Natural killer cell (primary cell): ENCODE data around the gene PHTF2. TPM values are rescaled to one million over a fixed set of nuclear protein-coding genes. Genes with fewer than 3 reads are reported as not detected.

Experiments used
- ATAC-seq, 3 donors: fragments of 150-1000 bp in 2 of 3; fragments of 200-7000 bp in 1 of 3; cut with Tn5 transposase; 1 replicate in 1 of 3; 2 replicates in 2 of 3; pipeline ENCODE4 v1.10.0; 2021; ENCODE audit warnings: mild to moderate bottlenecking in 2 of 3, moderate library complexity in 2 of 3
- DNase-seq, 2 donors: peaks; one replicate each; pipeline versions ENCODE4 v3.0.0 to v3.0.0-alpha.2; 2013 to 2021; ENCODE audit warnings: mixed read lengths in 1 of 2
- H3K27ac ChIP-seq: one replicate; pipeline ENCODE4 v1.5.1; 2013; ENCODE audit warnings: mild to moderate bottlenecking, low read length
- H3K27me3 ChIP-seq: one replicate; pipeline ENCODE4 v1.6.1; 2013; ENCODE audit warnings: low read length; ENCODE audit not compliant: control insufficient read depth, insufficient read depth
- H3K36me3 ChIP-seq: one replicate; pipeline ENCODE4 v1.6.1; 2013; ENCODE audit warnings: low read length; ENCODE audit not compliant: control insufficient read depth, insufficient read depth
- H3K4me1 ChIP-seq: one replicate; pipeline ENCODE4 v1.6.1; 2013; ENCODE audit warnings: low read length; ENCODE audit not compliant: control insufficient read depth, insufficient read depth
- H3K4me3 ChIP-seq: one replicate; pipeline ENCODE4 v1.5.1; 2013; ENCODE audit warnings: low read length
- H3K9me3 ChIP-seq: one replicate; pipeline ENCODE4 v1.6.1; 2013; ENCODE audit warnings: low read length; ENCODE audit not compliant: control insufficient read depth, insufficient read depth
- H3K27ac Mint-ChIP-seq, 2 donors: one replicate each; pipeline ENCODE4 v1.8.0; 2022; ENCODE audit warnings: mild to moderate bottlenecking in 2 of 2, mixed read lengths in 2 of 2, moderate library complexity in 1 of 2
- H3K27me3 Mint-ChIP-seq, 2 donors: one replicate each; pipeline ENCODE4 v1.8.0; 2022; ENCODE audit warnings: low read depth in 2 of 2, mixed read lengths in 2 of 2
- H3K36me3 Mint-ChIP-seq: one replicate; pipeline ENCODE4 v1.8.0; 2022; ENCODE audit warnings: mixed read lengths
- H3K4me1 Mint-ChIP-seq, 2 donors: one replicate each; pipeline ENCODE4 v1.8.0; 2022; ENCODE audit warnings: mixed read lengths in 2 of 2
- H3K4me3 Mint-ChIP-seq: one replicate; pipeline ENCODE4 v1.8.0; 2022; ENCODE audit warnings: mild to moderate bottlenecking, moderate library complexity, mixed read lengths
- H3K9me3 Mint-ChIP-seq, 2 donors: one replicate each; pipeline ENCODE4 v1.8.0; 2022; ENCODE audit warnings: mixed read lengths in 2 of 2
- WGBS: methylation state at CpG from one replicate; pipeline ENCODE4 v1.1.7; 2013; ENCODE audit warnings: missing lambda C conversion rate; ENCODE audit not compliant: insufficient coverage; 5-methylcytosine and 5-hydroxymethylcytosine counted together
- intact Hi-C: fragments of 100-400 bp; cut with micrococcal nuclease; formaldehyde crosslinking; loops from one replicate; pipeline ENCODE4 v1.14.2; 2022
- total RNA-seq, 4 donors: library from RNA; stranded (reverse); fragments of 120-200 nt in 1 of 4; gene quantifications; one replicate each; pipeline versions ENCODE4 v1.2.3 to v1.2.4, GENCODE V29; 2013 to 2022
- TF ChIP-seq, protein P1 (sequence below): fragments of 200-600 bp; IDR thresholded peaks from one replicate; pipeline ENCODE4 v1.8.0; 2022; ENCODE audit warnings: antibody characterized with exemption

The PHTF2 gene
- total RNA-seq, 3 donors from 2014 or later (not counting 1 experiment from before 2014, with no cell fraction given), result 23.1 to 26.9 (median 26.4) TPM

- Mint-ChIP-seq H3K36me3 (no peaks in the 10 kb centered on the region), H3K27ac (peak overlapping the region in 1 of 2 donors; percentile 49), H3K27me3 (no peaks in the 10 kb centered on the region), H3K4me1 (peaks cover 36 to 42% of the 10 kb centered on the region in 2 donors), H3K9me3 (no peaks in the 10 kb centered on the region), H3K4me3 (no peak overlapping the region)
- ATAC-seq (no peak), DNase-seq (no peak)
- no peaks in the 10 kb centered on the region for H3K27me3 ChIP-seq
- intact Hi-C loops, result no loop called here
- H3K4me3 ChIP-seq, result no peak overlapping the region
- no peaks in the 10 kb centered on the region for H3K36me3 ChIP-seq
- WGBS, result 100% methylated on average over 3 of the region's 4 CpGs
- no peaks in the 10 kb centered on the region for H3K9me3 ChIP-seq
- no peak overlapping the region for H3K27ac ChIP-seq
- TF ChIP-seq, protein P1, sequence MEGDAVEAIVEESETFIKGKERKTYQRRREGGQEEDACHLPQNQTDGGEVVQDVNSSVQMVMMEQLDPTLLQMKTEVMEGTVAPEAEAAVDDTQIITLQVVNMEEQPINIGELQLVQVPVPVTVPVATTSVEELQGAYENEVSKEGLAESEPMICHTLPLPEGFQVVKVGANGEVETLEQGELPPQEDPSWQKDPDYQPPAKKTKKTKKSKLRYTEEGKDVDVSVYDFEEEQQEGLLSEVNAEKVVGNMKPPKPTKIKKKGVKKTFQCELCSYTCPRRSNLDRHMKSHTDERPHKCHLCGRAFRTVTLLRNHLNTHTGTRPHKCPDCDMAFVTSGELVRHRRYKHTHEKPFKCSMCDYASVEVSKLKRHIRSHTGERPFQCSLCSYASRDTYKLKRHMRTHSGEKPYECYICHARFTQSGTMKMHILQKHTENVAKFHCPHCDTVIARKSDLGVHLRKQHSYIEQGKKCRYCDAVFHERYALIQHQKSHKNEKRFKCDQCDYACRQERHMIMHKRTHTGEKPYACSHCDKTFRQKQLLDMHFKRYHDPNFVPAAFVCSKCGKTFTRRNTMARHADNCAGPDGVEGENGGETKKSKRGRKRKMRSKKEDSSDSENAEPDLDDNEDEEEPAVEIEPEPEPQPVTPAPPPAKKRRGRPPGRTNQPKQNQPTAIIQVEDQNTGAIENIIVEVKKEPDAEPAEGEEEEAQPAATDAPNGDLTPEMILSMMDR, result no peak
- H3K4me1 ChIP-seq, result peaks cover 9% of the 10 kb centered on the region
These were observed 4.6 kb upstream of the PHTF2 start for GRCh38 chr7:77794000-77794399.

DNA sequence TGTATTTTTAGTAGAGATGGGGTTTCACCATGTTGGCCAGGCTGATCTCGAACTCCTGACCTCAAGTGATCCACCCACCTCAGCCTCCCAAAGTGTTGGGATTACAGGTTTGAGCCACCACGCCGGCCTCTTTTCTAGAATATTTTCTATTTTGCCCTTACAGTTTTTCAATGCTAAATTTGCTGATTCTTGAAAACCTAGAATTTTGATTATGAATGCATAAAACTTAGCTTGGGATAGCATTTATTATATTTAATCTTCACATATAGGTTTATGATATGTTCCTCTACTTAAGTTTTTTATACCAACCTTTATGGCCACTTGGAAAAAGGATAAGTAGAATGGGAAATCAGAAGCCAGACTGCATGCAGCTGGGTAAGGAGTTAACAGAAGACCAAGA lies 2.5 kb upstream of the PHTF2 start:
- TF ChIP-seq, protein P1, result no peak
- Mint-ChIP-seq H3K36me3 (no peaks in the 10 kb centered on the region), H3K9me3 (no peaks in the 10 kb centered on the region), H3K27me3 (no peaks in the 10 kb centered on the region), H3K4me1 (peaks cover 51 to 57% of the 10 kb centered on the region in 2 donors), H3K27ac (peak overlapping the region; percentile 5 to 17), H3K4me3 (peak overlapping the region; percentile 51)
- Histone ChIP-seq H3K4me1 (peaks cover 13% of the 10 kb centered on the region), H3K9me3 (no peaks in the 10 kb centered on the region), H3K27ac (no peak overlapping the region), H3K27me3 (no peaks in the 10 kb centered on the region), H3K36me3 (no peaks in the 10 kb centered on the region), H3K4me3 (no peak overlapping the region)
- no peak for ATAC-seq
- intact Hi-C loops, result loop anchor here (5.0 kb wide), 1 partner anchor 259 kb away; the partner anchor contains the start of gene PTPN12
- no peak for DNase-seq
- WGBS, result 100% methylated on average over 2 of the region's 3 CpGs

GRCh38 chr7:77796960-77797359 lies 1.6 kb upstream of the PHTF2 start:
- Mint-ChIP-seq H3K4me3 (peak overlapping the region; percentile 98), H3K4me1 (peaks cover 51 to 60% of the 10 kb centered on the region in 2 donors), H3K9me3 (no peaks in the 10 kb centered on the region), H3K27ac (peak overlapping the region; percentile 92 to 96), H3K36me3 (no peaks in the 10 kb centered on the region), H3K27me3 (no peaks in the 10 kb centered on the region)
- WGBS, result 83% methylated on average over 5 of the region's 5 CpGs
- ATAC-seq, result no peak
- H3K4me3 ChIP-seq, result no peak overlapping the region
- H3K27me3 ChIP-seq, result no peaks in the 10 kb centered on the region
- no peaks in the 10 kb centered on the region for H3K36me3 ChIP-seq
- no peaks in the 10 kb centered on the region for H3K9me3 ChIP-seq
- no peak for DNase-seq
- intact Hi-C loops, result loop anchor here (5.0 kb wide), 1 partner anchor 260 kb away; the partner anchor contains the start of gene PTPN12
- TF ChIP-seq, protein P1, result no peak
- peaks cover 13% of the 10 kb centered on the region for H3K4me1 ChIP-seq
- H3K27ac ChIP-seq, result no peak overlapping the region
